OCI-LY3 (cell line): ENCODE measurements around the gene MRPS22.

Source experiments
- H2AFZ ChIP-seq: fragments of 200-600, 300-600 bp; shearing (Covaris generic); 2 replicates; pipeline ENCODE4 v1.6.0; 2014; ENCODE audit warnings: antibody characterized with exemption, low read depth, low read length
- H3K27ac ChIP-seq: fragments of 200-600, 300-600 bp; sonication (generic); 2 replicates; pipeline ENCODE4 v1.5.1; 2014; ENCODE audit warnings: mild to moderate bottlenecking, low read length, moderate library complexity, mixed read lengths
- H3K27me3 ChIP-seq: fragments of 200-600, 300-600 bp; sonication (generic); 2 replicates; pipeline ENCODE4 v1.6.1; 2014; ENCODE audit warnings: low read depth, low read length, mixed read lengths
- H3K36me3 ChIP-seq: fragments of 200-600, 300-600 bp; sonication (generic); replicated peaks from 2 replicates; pipeline ENCODE3; 2014; ENCODE audit warnings: low read depth, low read length, mixed read lengths
- H3K4me1 ChIP-seq: fragments of 300-600, 200-600 bp; sonication (generic); 2 replicates; pipeline ENCODE4 v1.6.1; 2014; ENCODE audit warnings: low read length, mixed read lengths
- H3K4me2 ChIP-seq: fragments of 200-600, 300-600 bp; sonication (generic); 2 replicates; pipeline ENCODE4 v1.6.1; 2014; ENCODE audit warnings: low read length, mixed read lengths
- H3K4me3 ChIP-seq: fragments of 300-600, 200-600 bp; sonication (generic); 2 replicates; pipeline ENCODE4 v1.5.1; 2014; ENCODE audit warnings: antibody characterized with exemption, mild to moderate bottlenecking, low read length, moderate library complexity
- H3K79me2 ChIP-seq: fragments of 300-600, 200-600 bp; shearing (Covaris generic); 2 replicates; pipeline ENCODE4 v1.6.1; 2014; ENCODE audit warnings: mild to moderate bottlenecking, low read length, mixed read lengths
- H3K9ac ChIP-seq: fragments of 300-600, 200-600 bp; shearing (Covaris generic); 2 replicates; pipeline ENCODE4 v1.6.0; 2014; ENCODE audit warnings: mild to moderate bottlenecking, low read length, moderate library complexity
- H3K9me3 ChIP-seq: fragments of 200-600, 300-600 bp; shearing (Covaris generic); 2 replicates; pipeline ENCODE4 v1.6.1; 2014; ENCODE audit warnings: low read length, mixed read lengths; ENCODE audit not compliant: insufficient read depth
- H4K20me1 ChIP-seq: fragments of 200-600, 300-600 bp; sonication (generic); 2 replicates; pipeline ENCODE4 v1.6.1; 2016; ENCODE audit warnings: low read length, mixed read lengths; ENCODE audit not compliant: insufficient read depth
- CTCF ChIP-seq: fragments of 200-600, 300-600 bp; sonication (generic); IDR thresholded peaks from 2 replicates; pipeline ENCODE4 v1.5.1; 2014; ENCODE audit warnings: antibody characterized with exemption, low read length, low read depth
- EZH2phosphoT487 ChIP-seq: fragments of 200-600 bp; shearing (Covaris generic); IDR thresholded peaks from 2 replicates; pipeline ENCODE4 v1.6.1; 2018; ENCODE audit warnings: antibody characterized with exemption, mixed run types, low read depth

The MRPS22 gene

GRCh38 chr3:139304383-139304782 lies 39.4 kb upstream of the MRPS22 start:
- Histone ChIP-seq H3K36me3 (no peaks in the 10 kb centered on the region), H3K27ac (no peak overlapping the region), H3K9ac (no peak overlapping the region), H4K20me1 (no peaks in the 10 kb centered on the region), H2AFZ (no peak overlapping the region), H3K4me3 (no peak overlapping the region), H3K27me3 (no peaks in the 10 kb centered on the region), H3K79me2 (no peaks in the 10 kb centered on the region), H3K9me3 (no peaks in the 10 kb centered on the region), H3K4me2 (no peak overlapping the region), H3K4me1 (no peaks in the 10 kb centered on the region)
- TF ChIP-seq CTCF (no peak), EZH2phosphoT487 (no peak)

GRCh38 chr3:139306078-139306477 lies 37.7 kb upstream of the MRPS22 start:
- H3K79me2 ChIP-seq: no peaks in the 10 kb centered on the region
- TF ChIP-seq CTCF (no peak), EZH2phosphoT487 (no peak)
- no peak overlapping the region for H3K9ac ChIP-seq
- H3K4me1 ChIP-seq: no peaks in the 10 kb centered on the region
- no peaks in the 10 kb centered on the region for H3K9me3 ChIP-seq
- H3K4me2 ChIP-seq: no peak overlapping the region
- H2AFZ ChIP-seq: no peak overlapping the region
- H3K36me3 ChIP-seq: no peaks in the 10 kb centered on the region
- H4K20me1 ChIP-seq: no peaks in the 10 kb centered on the region
- H3K27ac ChIP-seq: no peak overlapping the region
- H3K4me3 ChIP-seq: no peak overlapping the region
- no peaks in the 10 kb centered on the region for H3K27me3 ChIP-seq

GRCh38 chr3:139307072-139307491 lies 36.7 kb upstream of the MRPS22 start:
- no peaks in the 10 kb centered on the region for H3K9me3 ChIP-seq
- H2AFZ ChIP-seq: no peak overlapping the region
- no peaks in the 10 kb centered on the region for H3K4me1 ChIP-seq
- H3K4me3 ChIP-seq: no peak overlapping the region
- TF ChIP-seq EZH2phosphoT487 (no peak), CTCF (no peak)
- H3K9ac ChIP-seq: no peak overlapping the region
- H3K79me2 ChIP-seq: no peaks in the 10 kb centered on the region
- H3K27me3 ChIP-seq: no peaks in the 10 kb centered on the region
- H3K36me3 ChIP-seq: no peaks in the 10 kb centered on the region
- no peak overlapping the region for H3K4me2 ChIP-seq
- no peak overlapping the region for H3K27ac ChIP-seq
- H4K20me1 ChIP-seq: no peaks in the 10 kb centered on the region

GRCh38 chr3:139307601-139308555 lies 35.9 kb upstream of the MRPS22 start:
- Histone ChIP-seq H3K4me3 (no peak overlapping the region), H4K20me1 (no peaks in the 10 kb centered on the region), H2AFZ (no peak overlapping the region), H3K4me2 (no peak overlapping the region), H3K9ac (no peak overlapping the region), H3K79me2 (no peaks in the 10 kb centered on the region), H3K4me1 (no peaks in the 10 kb centered on the region), H3K27me3 (no peaks in the 10 kb centered on the region), H3K36me3 (no peaks in the 10 kb centered on the region), H3K27ac (no peak overlapping the region), H3K9me3 (no peaks in the 10 kb centered on the region)
- TF ChIP-seq CTCF (no peak), EZH2phosphoT487 (no peak)
